Left colon (tissue), 2 donors: ENCODE data around the gene HSDL1. TPM values are rescaled to one million over a fixed set of nuclear protein-coding genes. Genes with fewer than 3 reads are reported as not detected.

Experiments
- ATAC-seq: fragments of 200-7000 bp; cut with Tn5 transposase; one replicate; pipeline ENCODE4 v1.9.1; 2020; ENCODE audit warnings: mild to moderate bottlenecking, moderate library complexity
- DNase-seq, 2 donors: peaks; one replicate each; pipeline ENCODE4 v3.0.0-alpha.2; 2020
- intact Hi-C, 2 donors: fragments of 100-400 bp; cut with DNase I in 1 of 2; cut with micrococcal nuclease in 1 of 2; formaldehyde crosslinking; loops; one replicate each; pipeline versions ENCODE4 v1.11.2 to v1.14.0; 2022; cut with DNase I, micrococcal nuclease
- long read RNA-seq: library from polyadenylated mRNA; unstranded; transcript quantifications from one replicate; pipeline ENCODE4 v2.0.0, GENCODE V29; 2021
- total RNA-seq, 2 donors: library from RNA; stranded (reverse); fragmentation: NEBNext Ultra II Directional; extraction: Animal tissue kit (Norgen Biotek cat#: 25700); gene quantifications; one replicate each; pipeline ENCODE4 v1.2.1, GENCODE V29; 2021
- donor health status: DM: no; HTN: no; CAD: no.
- donor health status: DM: yes; HTN: yes; CAD: no.

Gene HSDL1
- 10 to 100 TPM; 11.5 to 13.2 TPM for total RNA-seq
- long read RNA-seq, partial matches to known transcripts, result 0 of 6 reads
- long read RNA-seq, other reads (novel, unspliced or antisense), result 0 of 6 reads

- peak; percentile 83 to 91 for DNase-seq
- ATAC-seq, result peak; percentile 97
- intact Hi-C loops, result no loop called here
Observed at GRCh38 chr16:84144859-84145639, at the start of gene HSDL1, which contains the start of gene DNAAF1. HSDL1 (minus strand) TSS chr16:84145177; CDS start chr16:84131321, 13,856 bp downstream. DNAAF1 (plus strand) TSS chr16:84145308; CDS start chr16:84145441, 133 bp downstream.

- no peak for DNase-seq
- no peak for ATAC-seq
- intact Hi-C loops, result no loop called here
Observed at GRCh38 chr16:84194018-84194417, 49.0 kb upstream of the HSDL1 start.

DNA sequence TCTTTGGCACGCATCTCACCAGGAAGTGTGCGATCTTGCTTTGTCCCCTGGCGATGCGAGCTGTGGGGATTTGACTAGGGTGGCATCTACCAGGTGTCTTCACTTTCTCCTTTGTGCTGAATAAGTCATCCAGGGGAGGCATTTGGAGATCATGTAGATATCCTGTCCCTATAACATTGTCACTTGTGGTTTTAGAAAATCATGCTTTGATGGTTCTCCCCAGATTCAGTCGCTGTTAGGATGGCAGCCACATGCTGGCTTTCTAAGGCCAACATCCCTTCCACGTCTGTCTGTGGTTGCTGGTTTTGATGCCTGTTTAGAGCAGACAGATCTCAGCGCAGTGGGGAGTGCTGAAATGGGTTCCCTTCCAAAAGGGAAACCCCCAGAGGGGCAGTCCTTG is 48.5 kb upstream of the HSDL1 start:
- DNase-seq (no peak), ATAC-seq (no peak)
- intact Hi-C loops, result no loop called here

GRCh38 chr16:84191466-84191865 is 46.5 kb upstream of the HSDL1 start:
- intact Hi-C loops, result no loop called here
- no peak for ATAC-seq

GRCh38 chr16:84190731-84191388 is 45.9 kb upstream of the HSDL1 start, which contains the start of gene ADAD2:
ADAD2 (plus strand) TSS chr16:84191157; CDS start chr16:84191231, 74 bp downstream.
- intact Hi-C loops, result no loop called here
- ATAC-seq (no peak), DNase-seq (no peak)

More at GRCh38 chr16:84191466-84191865, 46.5 kb upstream of the HSDL1 start:
- no peak for DNase-seq

DNA sequence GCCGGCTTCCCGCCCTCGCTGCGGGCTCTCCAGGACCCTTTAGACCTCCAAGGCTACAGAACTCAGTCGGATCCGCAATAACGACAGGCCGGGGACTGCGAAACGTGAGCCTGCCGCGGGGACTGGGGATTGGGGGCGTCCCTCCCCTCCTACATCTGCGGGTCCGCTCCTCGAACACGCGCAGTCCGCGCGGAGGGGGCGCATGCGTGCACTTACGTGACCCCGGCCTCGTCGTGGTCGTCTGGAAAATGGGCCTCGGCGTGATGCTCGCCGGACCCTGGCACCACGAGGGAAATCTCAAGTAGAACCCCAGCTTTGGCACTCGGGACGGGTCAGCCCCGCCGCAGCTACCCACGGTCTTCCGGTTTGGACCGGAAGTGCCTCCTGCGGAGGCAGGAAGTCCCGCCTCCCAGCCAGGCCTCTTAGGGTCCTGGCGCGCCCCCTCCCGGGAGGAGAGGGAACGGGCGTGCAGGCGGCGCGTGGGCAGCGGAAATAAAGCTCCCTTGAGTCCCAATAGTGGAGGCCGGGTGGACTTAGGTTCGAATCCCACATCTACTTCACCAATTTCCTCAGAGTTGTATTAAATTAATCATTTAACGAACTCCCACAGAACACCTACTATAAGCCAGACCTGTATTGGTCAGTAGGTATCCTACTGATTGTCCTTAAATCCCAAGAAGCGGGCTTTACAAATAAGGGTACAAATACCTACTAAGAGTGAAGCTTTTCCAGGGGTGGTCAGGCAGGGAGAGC is 41.9 kb upstream of the HSDL1 start, which contains the start of gene TAF1C:
TAF1C (minus strand) TSS at position 373 of the 753 bp plus-strand sequence. CDS start 2,069 bp downstream, outside the sequence.
- intact Hi-C loops, result loop anchor here in 1 of 2 donors (10.0 kb wide), 1 partner anchor 102 kb away; no protein-coding TSS in a partner anchor
- peak; percentile 99 for ATAC-seq
- peak; percentile 88 to 96 for DNase-seq

DNA sequence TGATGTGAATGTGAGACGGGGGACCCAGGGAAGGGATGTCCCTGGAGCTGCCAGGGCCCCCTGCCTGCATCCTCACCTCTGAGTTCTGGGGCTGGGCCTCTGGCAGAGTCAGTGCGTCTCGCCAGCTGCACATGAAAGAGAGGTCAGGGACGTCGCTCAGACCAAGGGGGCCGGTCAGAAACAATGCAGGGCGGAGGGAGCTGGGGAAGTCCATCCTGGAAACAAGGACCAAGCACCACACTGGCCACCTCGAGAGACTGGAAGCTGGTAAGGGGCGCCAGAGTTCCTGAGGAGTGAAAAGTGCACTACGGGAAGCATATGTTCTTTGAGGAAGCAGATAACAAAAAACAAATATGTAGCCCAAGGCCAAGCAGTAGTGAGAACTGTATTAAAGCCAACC is 39.8 kb upstream of the HSDL1 start:
- intact Hi-C loops, result loop anchor here in 1 of 2 donors (10.0 kb wide), 1 partner anchor 100 kb away; no protein-coding TSS in a partner anchor
- DNase-seq (no peak), ATAC-seq (no peak)

DNA sequence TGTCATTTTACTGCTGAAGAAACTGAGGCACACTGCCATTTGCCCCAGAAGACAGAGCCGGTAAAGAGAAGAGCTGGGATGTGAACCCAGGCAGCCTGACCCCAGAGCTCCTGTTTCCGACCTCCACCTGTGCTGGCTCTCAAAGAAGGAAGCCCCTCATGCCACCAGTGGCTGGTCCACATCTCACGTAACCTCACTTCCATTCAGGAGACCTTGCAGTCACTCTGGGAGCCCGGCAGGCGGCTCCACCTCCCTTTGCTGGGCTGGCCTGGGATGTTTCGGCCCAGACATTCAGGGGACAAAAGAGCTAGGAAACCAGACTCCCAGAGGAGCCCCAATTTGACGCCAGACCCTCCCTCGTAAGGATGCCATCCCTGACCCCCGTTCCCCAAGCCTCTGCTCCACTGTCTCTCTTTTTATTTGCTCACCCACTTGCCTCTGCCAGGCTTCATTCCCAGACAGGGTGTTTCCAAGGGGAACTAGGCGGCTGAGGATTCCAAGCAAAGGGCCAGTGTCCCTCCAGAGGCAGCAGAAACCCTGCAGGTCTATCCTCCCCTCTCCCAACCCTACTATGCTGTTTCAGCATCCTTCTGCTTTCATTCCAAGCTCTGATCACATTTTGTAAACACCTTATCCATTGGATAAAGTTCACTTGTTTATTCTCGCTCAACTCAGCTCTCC is 39.1 kb upstream of the HSDL1 start:
- ATAC-seq, result no peak
- intact Hi-C loops, result loop anchor here in 1 of 2 donors (10.0 kb wide), 1 partner anchor 99 kb away; no protein-coding TSS in a partner anchor
- no peak for DNase-seq

- no peak for ATAC-seq
- DNase-seq, result no peak
- intact Hi-C loops, result loop anchor here in 1 of 2 donors (10.0 kb wide), 1 partner anchor 99 kb away; no protein-coding TSS in a partner anchor
Observed at GRCh38 chr16:84183572-84183875, 38.5 kb upstream of the HSDL1 start.

GRCh38 chr16:84182680-84183571 is 37.9 kb upstream of the HSDL1 start:
- ATAC-seq (no peak), DNase-seq (no peak)
- intact Hi-C loops, result loop anchor here in 1 of 2 donors (10.0 kb wide), 1 partner anchor 98 kb away; no protein-coding TSS in a partner anchor

DNA sequence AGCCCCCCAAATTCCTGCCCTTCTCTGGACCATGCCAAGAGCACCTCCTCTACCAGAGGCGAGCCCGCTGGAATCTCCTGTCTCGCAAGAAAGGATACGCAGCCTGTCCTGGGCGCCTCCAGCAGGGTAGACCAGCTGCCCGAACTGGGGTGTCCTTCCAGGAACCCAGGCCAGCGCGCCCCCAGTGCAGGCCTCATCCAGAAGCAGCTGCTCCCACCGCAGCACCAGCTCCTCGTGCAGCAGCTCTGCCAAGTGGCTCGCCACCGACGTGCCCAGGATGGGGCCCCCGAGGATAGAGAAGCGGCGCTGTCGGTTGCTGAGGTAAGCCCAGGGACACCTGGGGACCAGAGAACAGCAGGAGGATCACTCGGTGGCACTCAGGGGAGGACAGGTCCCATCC is 37.1 kb upstream of the HSDL1 start:
- DNase-seq (no peak), ATAC-seq (no peak)
- intact Hi-C loops, result loop anchor here in 1 of 2 donors (10.0 kb wide), 1 partner anchor 97 kb away; no protein-coding TSS in a partner anchor

DNA sequence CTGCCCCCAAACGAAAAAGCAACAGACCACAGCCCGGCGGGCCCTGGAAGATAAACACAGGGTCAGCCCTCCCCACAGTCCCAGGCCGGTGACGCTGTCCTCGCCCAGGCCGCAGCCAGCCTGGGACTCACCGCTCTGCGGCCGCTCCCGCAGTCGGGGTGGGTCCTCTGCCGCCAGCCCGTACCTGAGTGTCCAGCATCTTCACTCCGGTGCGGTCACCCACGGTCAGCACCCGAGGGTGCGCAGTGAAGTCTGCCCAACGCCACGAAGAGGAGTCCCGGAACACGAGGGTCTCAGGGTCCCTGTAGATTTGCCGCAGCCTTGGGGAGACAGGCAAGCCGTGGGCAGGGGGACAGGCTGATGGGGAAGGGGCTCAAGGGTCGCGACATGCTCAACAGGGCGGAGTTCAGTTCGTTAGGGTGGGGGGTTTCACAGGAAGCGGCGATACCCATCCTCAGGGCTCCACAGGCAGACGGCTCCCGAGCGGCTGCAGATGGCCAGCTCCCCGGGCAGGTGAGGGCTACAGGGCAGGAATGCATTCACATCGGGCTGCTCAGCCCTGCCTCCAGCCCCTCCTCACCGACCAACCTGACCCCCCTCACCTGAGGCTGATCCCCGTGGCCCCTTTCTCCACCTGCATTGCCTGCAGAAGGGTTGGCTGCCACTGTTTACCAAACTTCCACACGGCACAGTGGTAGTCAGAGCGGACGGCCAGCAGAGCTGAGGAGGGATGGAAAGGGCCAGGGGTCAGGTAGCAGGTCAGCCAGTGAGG is 36.4 kb upstream of the HSDL1 start:
- intact Hi-C loops, result loop anchor here in 1 of 2 donors (10.0 kb wide), 1 partner anchor 97 kb away; no protein-coding TSS in a partner anchor
- DNase-seq (no peak), ATAC-seq (no peak)

DNA sequence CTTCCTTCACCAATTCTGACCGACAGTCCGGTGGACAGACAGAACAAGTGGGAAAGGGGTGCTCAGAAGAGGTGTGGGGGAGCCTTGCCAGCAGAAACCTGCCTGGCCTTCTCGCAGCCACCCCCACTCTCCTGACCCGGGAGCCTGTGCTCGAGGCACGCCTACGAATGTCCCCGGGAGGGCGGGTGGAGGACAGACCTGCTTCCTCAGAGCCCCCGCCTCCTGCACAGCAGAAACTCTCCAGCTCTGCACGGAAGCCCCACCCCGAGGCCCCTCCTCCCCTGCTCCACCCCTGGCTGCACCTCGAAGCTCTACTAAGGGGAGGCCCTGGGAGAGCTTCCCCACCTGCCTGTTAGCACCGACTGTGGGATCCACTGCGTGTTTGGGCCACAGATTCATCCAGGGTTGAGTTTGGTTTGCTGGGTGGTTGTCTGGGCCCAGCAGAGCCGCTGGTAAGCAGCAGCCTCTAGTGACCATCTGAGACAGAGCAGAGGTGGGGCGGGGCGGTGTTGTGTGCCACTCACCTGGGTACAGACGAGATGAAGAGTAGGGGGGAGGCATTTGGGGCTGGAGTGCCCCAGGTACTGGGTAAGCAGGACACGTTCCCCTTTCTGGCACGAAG is 35.7 kb upstream of the HSDL1 start:
- intact Hi-C loops, result loop anchor here in 1 of 2 donors (10.0 kb wide), 1 partner anchor 96 kb away; no protein-coding TSS in a partner anchor
- DNase-seq, result no peak
- no peak for ATAC-seq

DNA sequence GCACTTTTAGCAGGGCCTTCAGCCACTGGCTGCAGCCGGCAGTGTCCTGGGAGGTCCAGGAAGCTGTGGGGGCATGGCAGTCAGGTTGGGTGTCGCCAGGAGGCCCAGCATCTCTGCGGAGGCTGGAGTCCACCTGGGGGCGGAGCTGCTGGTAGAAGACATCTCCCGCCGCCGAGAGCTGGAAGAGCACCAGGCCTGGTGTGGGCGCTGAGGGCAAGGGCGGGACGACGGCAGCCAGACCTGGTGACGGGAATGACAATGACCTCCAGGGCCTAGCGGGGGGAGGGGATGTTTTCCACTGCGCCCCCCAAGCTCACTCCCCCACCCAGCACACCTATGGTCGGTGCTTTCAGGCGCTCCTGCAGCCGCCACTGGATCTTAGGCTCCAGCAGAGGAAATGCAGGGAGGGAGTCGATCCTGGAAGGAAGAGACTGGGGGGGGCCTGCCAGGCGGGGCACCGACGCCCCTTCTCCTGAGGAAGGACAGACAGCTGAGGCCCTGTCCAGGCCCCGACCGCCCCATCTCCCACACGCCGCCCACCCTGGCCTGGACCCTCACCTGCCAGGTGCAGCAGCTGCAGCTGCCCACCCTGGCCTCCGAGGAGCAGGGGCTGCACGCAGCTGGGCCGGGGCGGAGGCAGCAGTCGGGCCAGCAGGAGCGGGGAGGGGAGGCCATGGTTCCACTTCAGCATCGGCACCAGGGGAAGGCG is 34.8 kb upstream of the HSDL1 start:
- no peak for ATAC-seq
- DNase-seq, result no peak
- intact Hi-C loops, result loop anchor here in 1 of 2 donors (10.0 kb wide), 1 partner anchor 95 kb away; no protein-coding TSS in a partner anchor

DNA sequence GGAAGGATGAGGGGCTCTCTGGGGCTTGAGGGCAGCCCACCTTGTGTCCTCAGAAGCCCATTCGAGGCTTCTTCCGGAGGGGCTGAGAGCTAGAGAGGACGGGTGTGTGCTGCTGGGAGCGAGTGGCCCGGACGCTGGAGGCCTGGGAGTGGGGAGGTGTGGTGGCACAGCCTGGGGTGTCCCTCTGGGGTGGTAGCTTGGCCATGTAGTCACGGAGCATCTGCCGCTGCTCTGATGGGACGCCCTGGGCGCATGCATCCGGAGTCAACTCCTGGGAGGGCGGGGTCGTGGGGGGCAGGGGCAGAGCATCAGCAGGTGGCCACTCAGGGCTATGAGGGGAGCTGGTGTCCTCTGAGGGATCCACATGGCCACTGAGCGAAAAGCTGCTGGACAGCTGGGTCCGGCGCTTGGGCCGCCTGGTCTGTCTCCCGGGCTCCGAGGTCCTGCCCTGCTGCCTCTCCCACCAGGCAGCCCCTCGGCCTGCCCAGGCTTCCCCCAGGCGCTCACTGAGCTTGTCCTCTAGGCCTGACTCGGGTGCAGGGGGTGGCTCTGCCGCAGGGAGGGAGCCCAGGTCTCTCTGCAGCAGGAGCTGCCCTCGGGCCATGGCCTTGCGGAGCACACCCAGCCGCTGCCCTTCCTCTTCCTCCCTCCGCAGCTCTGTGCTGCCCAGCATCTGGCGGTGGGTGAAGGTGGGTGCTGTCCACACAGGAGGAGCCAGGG is 34.1 kb upstream of the HSDL1 start:
- intact Hi-C loops, result no loop called here
- ATAC-seq (no peak), DNase-seq (no peak)
